H9 (cell line): ENCODE measurements around the gene WFIKKN2. TPM values are rescaled to one million over a fixed set of nuclear protein-coding genes. Genes with fewer than 3 reads are reported as not detected.

Source experiments
- DNase-seq: peaks from one replicate; pipeline ENCODE4 v3.0.0-alpha.2; 2017
- H2AFZ ChIP-seq: one replicate; pipeline ENCODE4 v1.6.1; 2013; ENCODE audit warnings: mild to moderate bottlenecking, low read length, control low read depth, moderate library complexity
- H2AK5ac ChIP-seq: 2 replicates; pipeline ENCODE4 v1.6.1; 2013; ENCODE audit warnings: low read length, control low read depth, mixed read lengths; ENCODE audit not compliant: insufficient read length
- H2BK120ac ChIP-seq: one replicate; pipeline ENCODE4 v1.6.1; 2013; ENCODE audit warnings: low read depth, mild to moderate bottlenecking, low read length, control low read depth, inconsistent platforms; ENCODE audit not compliant: poor library complexity, severe bottlenecking
- H2BK12ac ChIP-seq: 2 replicates; pipeline ENCODE4 v1.6.1; 2013; ENCODE audit warnings: low read length, control low read depth, mixed read lengths, low read depth; ENCODE audit not compliant: insufficient read length
- H2BK15ac ChIP-seq: 2 replicates; pipeline ENCODE4 v1.6.1; 2013; ENCODE audit warnings: low read depth, low read length, control low read depth
- H2BK20ac ChIP-seq: one replicate; pipeline ENCODE4 v1.6.1; 2013; ENCODE audit warnings: low read depth, mild to moderate bottlenecking, low read length, control low read depth, inconsistent platforms; ENCODE audit not compliant: poor library complexity, severe bottlenecking
- H2BK5ac ChIP-seq: 2 replicates; pipeline ENCODE4 v1.6.1; 2013; ENCODE audit warnings: low read length, control low read depth, mixed read lengths; ENCODE audit not compliant: insufficient read length
- H3K14ac ChIP-seq: 2 replicates; pipeline ENCODE4 v1.6.1; 2013; ENCODE audit warnings: low read length, control low read depth; ENCODE audit not compliant: insufficient read depth
- H3K18ac ChIP-seq: 2 replicates; pipeline ENCODE4 v1.6.1; 2013; ENCODE audit warnings: low read depth, mild to moderate bottlenecking, mixed read lengths, low read length, control low read depth; ENCODE audit not compliant: insufficient read length
- H3K23ac ChIP-seq: 2 replicates; pipeline ENCODE4 v1.6.1; 2013; ENCODE audit warnings: low read length, control low read depth, mixed read lengths, low read depth; ENCODE audit not compliant: insufficient read length
- H3K23me2 ChIP-seq: 2 replicates; pipeline ENCODE4 v1.6.1; 2013; ENCODE audit warnings: low read depth, mild to moderate bottlenecking, mixed read lengths, low read length, control low read depth; ENCODE audit not compliant: insufficient read length, poor library complexity, severe bottlenecking
- H3K27ac ChIP-seq: 2 replicates; pipeline ENCODE4 v1.5.1; 2013; ENCODE audit warnings: low read length, control low read depth, mixed read lengths, low read depth; ENCODE audit not compliant: insufficient read length
- H3K27me3 ChIP-seq: 2 replicates; pipeline ENCODE4 v1.6.1; 2013; ENCODE audit warnings: low read length, control low read depth, inconsistent platforms; ENCODE audit not compliant: insufficient read depth
- H3K4ac ChIP-seq: 2 replicates; pipeline ENCODE4 v1.6.1; 2013; ENCODE audit warnings: low read depth, mild to moderate bottlenecking, control low read depth, inconsistent platforms, low read length, moderate library complexity
- H3K4me1 ChIP-seq: 2 replicates; pipeline ENCODE4 v1.6.1; 2013; ENCODE audit warnings: low read length, control low read depth, inconsistent platforms; ENCODE audit not compliant: insufficient read depth
- H3K4me2 ChIP-seq: 2 replicates; pipeline ENCODE4 v1.6.1; 2013; ENCODE audit warnings: low read length, control low read depth, mixed read lengths; ENCODE audit not compliant: insufficient read length, insufficient read depth
- H3K56ac ChIP-seq: 2 replicates; pipeline ENCODE4 v1.6.1; 2013; ENCODE audit warnings: low read depth, mild to moderate bottlenecking, mixed read lengths, low read length, control low read depth; ENCODE audit not compliant: insufficient read length
- H3K79me1 ChIP-seq: 2 replicates; pipeline ENCODE4 v1.6.1; 2013; ENCODE audit warnings: low read depth, mild to moderate bottlenecking, moderate library complexity, low read length, control low read depth, inconsistent platforms; ENCODE audit not compliant: insufficient read depth, poor library complexity, severe bottlenecking
- H3K79me2 ChIP-seq: 2 replicates; pipeline ENCODE4 v1.6.1; 2013; ENCODE audit warnings: low read length, control low read depth, inconsistent platforms; ENCODE audit not compliant: insufficient read depth
- H3K9ac ChIP-seq: 2 replicates; pipeline ENCODE4 v1.6.1; 2013; ENCODE audit warnings: low read length, control low read depth, mixed read lengths; ENCODE audit not compliant: insufficient read length; ENCODE audit errors: extremely low read depth
- H3K9me3 ChIP-seq: one replicate; pipeline ENCODE4 v1.6.1; 2013; ENCODE audit warnings: low read depth, low read length, inconsistent platforms; ENCODE audit not compliant: control insufficient read depth
- H3T11ph ChIP-seq: one replicate; pipeline ENCODE4 v1.6.1; 2013; ENCODE audit warnings: mild to moderate bottlenecking, low read length, control low read depth, inconsistent platforms
- H4K20me1 ChIP-seq: one replicate; pipeline ENCODE4 v1.6.1; 2013; ENCODE audit not compliant: control insufficient read depth, insufficient read length, insufficient read depth
- H4K5ac ChIP-seq: 2 replicates; pipeline ENCODE4 v1.6.1; 2013; ENCODE audit warnings: low read depth, mild to moderate bottlenecking, mixed read lengths, low read length, control low read depth; ENCODE audit not compliant: insufficient read length
- H4K8ac ChIP-seq: replicated peaks from 2 replicates; pipeline ENCODE4 v1.6.1; 2013; ENCODE audit warnings: low read length, control low read depth, mixed read lengths, low read depth; ENCODE audit not compliant: insufficient read length
- H4K91ac ChIP-seq: 2 replicates; pipeline ENCODE4 v1.6.1; 2013; ENCODE audit warnings: low read depth, mild to moderate bottlenecking, moderate library complexity, mixed read lengths, low read length, control low read depth; ENCODE audit not compliant: insufficient read length
- H3K27ac Mint-ChIP-seq, 3 experiments: 2 replicates in 2 of 3; 3 replicates in 1 of 3; pipeline ENCODE4 v1.8.0; 2020 to 2021; ENCODE audit warnings: mixed read lengths in 3 of 3, mild to moderate bottlenecking in 1 of 3, moderate library complexity in 1 of 3
- H3K27me3 Mint-ChIP-seq: 2 replicates; pipeline ENCODE4 v1.8.0; 2021; ENCODE audit warnings: low read depth, mild to moderate bottlenecking, moderate library complexity, mixed read lengths
- H3K36me3 Mint-ChIP-seq, 3 experiments: 2 replicates in 2 of 3; 3 replicates in 1 of 3; pipeline ENCODE4 v1.8.0; 2020 to 2021; ENCODE audit warnings: low read depth in 3 of 3, mixed read lengths in 3 of 3; ENCODE audit not compliant: insufficient read depth in 1 of 3
- H3K4me1 Mint-ChIP-seq, 2 experiments: 2 replicates each; pipeline ENCODE4 v1.8.0; 2020; ENCODE audit warnings: mixed read lengths in 2 of 2
- H3K4me3 Mint-ChIP-seq, 2 experiments: 2 replicates in 1 of 2; 3 replicates in 1 of 2; pipeline ENCODE4 v1.8.0; 2020 to 2021; ENCODE audit warnings: mild to moderate bottlenecking in 2 of 2, mixed read lengths in 2 of 2, moderate library complexity in 1 of 2
- H3K9me3 Mint-ChIP-seq, 2 experiments: 2 replicates in 1 of 2; 3 replicates in 1 of 2; pipeline ENCODE4 v1.8.0; 2020; ENCODE audit warnings: mild to moderate bottlenecking in 2 of 2, mixed read lengths in 2 of 2, moderate library complexity in 1 of 2
- CTCF ChIP-seq: fragments of 200-600 bp; sonication (generic); conservative IDR thresholded peaks from 3 replicates; pipeline ENCODE4 v1.8.0; 2021; ENCODE audit warnings: antibody characterized with exemption, mild to moderate bottlenecking
- WGBS: extraction: QIAGEN DNeasy Blood & Tissue Kit; methylation state at CpG from one replicate; pipeline ENCODE4 v1.1.7; 2013; ENCODE audit warnings: missing lambda C conversion rate, low lambda C conversion rate, mixed read lengths; ENCODE audit not compliant: insufficient read length; ENCODE audit errors: extremely low coverage; 5-methylcytosine and 5-hydroxymethylcytosine counted together
- total RNA-seq: library from RNA; stranded (reverse); gene quantifications from 2 replicates; pipeline ENCODE4 v1.2.1, GENCODE V29; 2021

WFIKKN2 gene
- total RNA-seq, 1 experiment from 2014 or later, result 1.1 TPM

- H3K23ac ChIP-seq, result no peak overlapping the region
- H3K9me3 ChIP-seq, result no peaks in the 10 kb centered on the region
- H3K56ac ChIP-seq, result no peak overlapping the region
- no peak overlapping the region for H3K4ac ChIP-seq
- H3K4me1 ChIP-seq, result no peaks in the 10 kb centered on the region
- H3K18ac ChIP-seq, result no peak overlapping the region
- no peak overlapping the region for H2BK15ac ChIP-seq
- no peak overlapping the region for H2BK20ac ChIP-seq
- H2BK120ac ChIP-seq, result no peak overlapping the region
- no peak overlapping the region for H2AFZ ChIP-seq
- no peak overlapping the region for H2AK5ac ChIP-seq
- no peaks in the 10 kb centered on the region for H3K36me3 Mint-ChIP-seq
- H3K4me2 ChIP-seq, result no peak overlapping the region
- no peaks in the 10 kb centered on the region for H3K27me3 Mint-ChIP-seq
- no peaks in the 10 kb centered on the region for H3K27me3 ChIP-seq
- no peaks in the 10 kb centered on the region for H3K9me3 Mint-ChIP-seq
- no peak overlapping the region for H4K5ac ChIP-seq
- no peaks in the 10 kb centered on the region for H4K20me1 ChIP-seq
- no peak overlapping the region for H3T11ph ChIP-seq
- no peak for TF ChIP-seq CTCF
- no peak overlapping the region for H3K9ac ChIP-seq
- no peak overlapping the region for H4K91ac ChIP-seq
- no peak overlapping the region for H3K27ac ChIP-seq
- H3K27ac Mint-ChIP-seq, result peak overlapping the region in 1 of 3 experiments; percentile 89; a peak in 1 of 7 replicates
- WGBS, result no CpG with 5 or more reads among the region's 14 CpGs
- no peak overlapping the region for H3K14ac ChIP-seq
- no peaks in the 10 kb centered on the region for H3K79me1 ChIP-seq
- H3K79me2 ChIP-seq, result no peaks in the 10 kb centered on the region
- peak; percentile 37 for DNase-seq
- no peak overlapping the region for H3K4me3 Mint-ChIP-seq
- H3K23me2 ChIP-seq, result no peaks in the 10 kb centered on the region
- H4K8ac ChIP-seq, result no peak overlapping the region
- peaks cover 14 to 15% of the 10 kb centered on the region in 2 experiments for H3K4me1 Mint-ChIP-seq
- no peak overlapping the region for H2BK5ac ChIP-seq
- no peak overlapping the region for H2BK12ac ChIP-seq
Measured at GRCh38 chr17:50844117-50844700, 8.8 kb downstream of the WFIKKN2 start.
